ENCODE data around the gene UXT.

- no peak for TF ChIP-seq GATA3 (IDR thresholded peaks at IDR 0.05; ENCODE audit: low read depth, low read length)
- TF ChIP-seq GATA2 (IDR thresholded peaks at IDR 0.05; ENCODE audit: low read depth, low read length), result no peak
These were observed 35.4 kb downstream of the UXT start for GRCh38 chrX:47623540-47624027.

All from SH-SY5Y (cell line).